ENCODE data around the gene COL5A1. TPM values are rescaled to one million over a fixed set of nuclear protein-coding genes. Genes with fewer than 3 reads are reported as not detected.

COL5A1 gene
- total RNA-seq, 1 donor from 2014 or later, result 0.14 TPM

GRCh38 chr9:134886413-134886913 lies 244.9 kb downstream of the COL5A1 start:
- intact Hi-C loops (cut with micrococcal nuclease), result no loop called here

GRCh38 chr9:134887219-134887618 lies 245.6 kb downstream of the COL5A1 start:
- intact Hi-C loops (cut with micrococcal nuclease), result no loop called here

- intact Hi-C loops (cut with micrococcal nuclease), result no loop called here
Observed at GRCh38 chr9:134887686-134888602, 246.3 kb downstream of the COL5A1 start.

- intact Hi-C loops (cut with micrococcal nuclease), result no loop called here
Observed at GRCh38 chr9:134888603-134889190, 247.1 kb downstream of the COL5A1 start.

GRCh38 chr9:134889386-134890154 lies 248.0 kb downstream of the COL5A1 start:
- intact Hi-C loops (cut with micrococcal nuclease), result no loop called here

GRCh38 chr9:134890155-134890495 lies 248.5 kb downstream of the COL5A1 start:
- intact Hi-C loops (cut with micrococcal nuclease), result no loop called here

GRCh38 chr9:134891053-134891452 lies 249.4 kb downstream of the COL5A1 start:
- intact Hi-C loops (cut with micrococcal nuclease), result no loop called here

GRCh38 chr9:134891713-134892112 lies 250.1 kb downstream of the COL5A1 start:
- intact Hi-C loops (cut with micrococcal nuclease), result no loop called here

GRCh38 chr9:134892221-134892620 lies 250.6 kb downstream of the COL5A1 start:
- intact Hi-C loops (cut with micrococcal nuclease), result no loop called here

GRCh38 chr9:134892820-134893420 lies 251.3 kb downstream of the COL5A1 start:
- intact Hi-C loops (cut with micrococcal nuclease), result no loop called here

Other genes starting within 250 kb of the COL5A1 start
- gene FCN2, start 239.0 kb downstream of the COL5A1 start, total RNA-seq, result not detected in 2 replicates

Measured in T-helper 2 cell treated with Interferon-gamma antibody and Interleukin-4, amounts not matched to agents 100 ng/mL and 5 ng/mL, for 36 hours (primary cell).